Heart left ventricle (tissue), 16 donors: ENCODE results near the gene TNFRSF8. TPM values are rescaled to one million over a fixed set of nuclear protein-coding genes. Genes with fewer than 3 reads are reported as not detected.

Source experiments
- ATAC-seq, 4 donors: fragments of 200-7000 bp; cut with Tn5 transposase; one replicate each; pipeline ENCODE4 v1.9.1; 2020 to 2022; ENCODE audit warnings: moderate library complexity in 4 of 4, mild to moderate bottlenecking in 3 of 4, moderate number of reproducible peaks in 1 of 4
- DNase-seq, 5 donors: peaks; one replicate each; pipeline ENCODE4 v3.0.0-alpha.2; 2020
- H3K27ac ChIP-seq, 12 donors: fragments of 200-600 bp; sonication (generic) in 4 of 12; one replicate each; pipeline versions ENCODE4 v1.5.0 to v1.8.0; 2016 to 2022; ENCODE audit warnings: mild to moderate bottlenecking in 2 of 12
- H3K27me3 ChIP-seq, 9 donors: fragments of 200-600 bp; sonication (generic) in 2 of 9; one replicate each; pipeline versions ENCODE4 v1.5.1 to v1.8.0; 2016 to 2022; ENCODE audit warnings: mild to moderate bottlenecking in 3 of 9
- H3K36me3 ChIP-seq, 9 donors: fragments of 200-600 bp; sonication (generic) in 2 of 9; one replicate each; pipeline versions ENCODE4 v1.5.0 to v1.8.0; 2018 to 2022; ENCODE audit warnings: mild to moderate bottlenecking in 2 of 9
- H3K4me1 ChIP-seq, 12 donors: fragments of 200-600 bp; sonication (generic) in 4 of 12; one replicate each; pipeline versions ENCODE4 v1.5.0 to v1.8.0; 2016 to 2022; ENCODE audit warnings: mild to moderate bottlenecking in 3 of 12
- H3K4me3 ChIP-seq, 12 donors: fragments of 200-600 bp; sonication (generic) in 4 of 12; one replicate each; pipeline versions ENCODE4 v1.5.0 to v1.8.0; 2017 to 2022; ENCODE audit warnings: mild to moderate bottlenecking in 9 of 12, moderate library complexity in 4 of 12
- H3K9me3 ChIP-seq, 12 donors: fragments of 200-600 bp; sonication (generic) in 4 of 12; one replicate each; pipeline versions ENCODE4 v1.5.0 to v1.8.0; 2016 to 2022; ENCODE audit warnings: mild to moderate bottlenecking in 1 of 12
- POLR2A ChIP-seq, 2 donors: fragments of 450-650 bp; IDR thresholded peaks; one replicate each; pipeline ENCODE4 v1.6.1; 2017; ENCODE audit warnings: antibody characterized with exemption in 2 of 2, mild to moderate bottlenecking in 2 of 2, moderate library complexity in 2 of 2
- WGBS, 4 donors: extraction: QIAGEN DNeasy Blood & Tissue Kit in 2 of 4; methylation state at CpG; one replicate each; pipeline versions ENCODE4 v1.1.5 to v1.1.7; 2013 to 2018; 5-methylcytosine and 5-hydroxymethylcytosine counted together
- intact Hi-C, 10 donors: fragments of 100-400 bp; cut with DNase I; formaldehyde crosslinking; loops; one replicate each; pipeline versions ENCODE4 v1.11.1 to v1.14.2; 2022
- polyA plus RNA-seq, 2 donors: library from polyadenylated mRNA; stranded (reverse); fragments of 200-250 nt; gene quantifications; one replicate each; pipeline ENCODE4 v1.2.3, GENCODE V29; 2013
- total RNA-seq, 9 donors: library from RNA; depleted of rRNA in 2 of 9; stranded (reverse); fragments of >200 nt in 2 of 9; fragmentation: NEBNext Ultra II Directional in 3 of 9; extraction: Animal tissue kit (Norgen Biotek cat#: 25700) in 3 of 9; gene quantifications; one replicate each; pipeline versions ENCODE4 v1.1.0 to v1.2.4, GENCODE V29; 2016 to 2023
- TF ChIP-seq, protein P1 (sequence below), 12 donors: fragments of 200-600 bp; sonication (generic) in 4 of 12; IDR thresholded peaks; one replicate each; pipeline versions ENCODE4 v1.5.0 to v1.8.0; 2018 to 2022; ENCODE audit warnings: antibody characterized with exemption in 12 of 12, mild to moderate bottlenecking in 5 of 12
- donor health status: ischemic (EF 13 %, LVEDD 7.1; RV severe dilation, severe dysfunction).
- donor health status: healthy with polysubstance abuse.
- donor health status: DM: no; HTN: yes; CAD: no.
- donor health status: DM: no; HTN: no; CAD: no.
- donor health status: ischemic (EF 25% LVEDD 6.9; RV normal size, moderate dysfunction).
- donor health status: ischemic (EF 25% LVEDD 5.7; RV mildly dilated, moderate dysfunction).
- donor health status: healthy.
- donor health status: DM: yes; HTN: yes; CAD: no.
- donor health status: ischemic (EF 35%, LVEDD 5.7; RV mildly dilated, moderate dysfunction).
- donor health status: nonischemic (EF 11% LVEDD 7.7; RV severe dilation, severe dysfunction).
- donor health status: DM: yes; HTN: yes; CAD: no.
- donor health status: PGD.
- donor health status: ischemic (EF 29% LVEDD 5.4; RV normal size, mild dysfunction).
- donor health status: nonischemic (EF 23%, LVEDD 6.1; RV moderate dilation, normal function).

The TNFRSF8 gene
- total and polyA plus RNA-seq, 11 donors, result 0.51 to 4.5 (median 0.76) TPM

DNA sequence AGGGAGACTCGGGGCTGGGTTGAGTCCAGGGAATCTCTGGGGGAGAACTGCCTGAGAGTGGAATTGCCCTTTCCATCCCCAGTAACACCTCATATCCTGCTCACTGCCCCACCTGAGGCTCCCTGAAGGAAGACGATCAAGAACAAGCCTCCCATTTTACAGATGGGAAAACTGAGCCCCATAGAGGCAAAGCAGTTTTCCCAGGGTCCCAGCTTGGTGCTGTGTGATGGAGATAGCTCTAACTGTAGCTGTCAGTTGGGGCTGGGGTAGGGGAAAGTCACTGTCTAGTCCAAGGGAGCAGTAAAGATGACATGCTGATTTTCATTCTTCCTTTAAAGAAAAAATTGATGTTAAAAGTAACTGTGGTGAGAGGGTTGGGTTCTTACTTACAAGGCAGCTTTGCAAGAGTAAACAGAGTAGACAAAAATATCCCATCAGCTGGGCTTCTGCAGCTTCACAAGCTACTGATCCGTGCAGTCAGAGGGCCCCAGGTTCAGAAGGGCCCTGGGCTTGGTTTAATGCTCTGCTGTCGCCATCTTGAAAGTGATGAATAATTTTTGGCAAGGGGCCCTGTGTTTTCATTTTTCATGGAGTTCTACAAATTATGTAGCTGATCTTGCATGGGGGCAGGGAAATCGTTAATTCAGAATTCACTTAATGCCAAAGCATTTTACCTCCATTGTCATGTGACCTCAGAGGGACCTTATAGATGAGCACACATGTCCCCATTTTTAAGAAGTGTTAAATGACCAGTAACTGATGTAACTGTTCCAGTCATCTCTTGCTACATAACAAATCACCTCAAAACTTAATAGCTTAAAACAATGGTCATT, 86.1 kb downstream of the TNFRSF8 start:
- H3K27me3 ChIP-seq, result no peaks in the 10 kb centered on the region
- TF ChIP-seq, protein P1, sequence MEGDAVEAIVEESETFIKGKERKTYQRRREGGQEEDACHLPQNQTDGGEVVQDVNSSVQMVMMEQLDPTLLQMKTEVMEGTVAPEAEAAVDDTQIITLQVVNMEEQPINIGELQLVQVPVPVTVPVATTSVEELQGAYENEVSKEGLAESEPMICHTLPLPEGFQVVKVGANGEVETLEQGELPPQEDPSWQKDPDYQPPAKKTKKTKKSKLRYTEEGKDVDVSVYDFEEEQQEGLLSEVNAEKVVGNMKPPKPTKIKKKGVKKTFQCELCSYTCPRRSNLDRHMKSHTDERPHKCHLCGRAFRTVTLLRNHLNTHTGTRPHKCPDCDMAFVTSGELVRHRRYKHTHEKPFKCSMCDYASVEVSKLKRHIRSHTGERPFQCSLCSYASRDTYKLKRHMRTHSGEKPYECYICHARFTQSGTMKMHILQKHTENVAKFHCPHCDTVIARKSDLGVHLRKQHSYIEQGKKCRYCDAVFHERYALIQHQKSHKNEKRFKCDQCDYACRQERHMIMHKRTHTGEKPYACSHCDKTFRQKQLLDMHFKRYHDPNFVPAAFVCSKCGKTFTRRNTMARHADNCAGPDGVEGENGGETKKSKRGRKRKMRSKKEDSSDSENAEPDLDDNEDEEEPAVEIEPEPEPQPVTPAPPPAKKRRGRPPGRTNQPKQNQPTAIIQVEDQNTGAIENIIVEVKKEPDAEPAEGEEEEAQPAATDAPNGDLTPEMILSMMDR (IDR thresholded peaks at IDR 0.05), result no peak
- TF ChIP-seq POLR2A (IDR thresholded peaks at IDR 0.05), result no peak
- WGBS, 4 donors, result 80 to 87% (median 83%) methylated on average over 5 of the region's 5 CpGs
- H3K4me1 ChIP-seq, result peaks cover 0 to 99% (median 41%) of the 10 kb centered on the region in 12 donors
- no peaks in the 10 kb centered on the region for H3K36me3 ChIP-seq
- H3K27ac ChIP-seq, result peak overlapping the region; percentile 12 to 97 (median 76)
- intact Hi-C loops, result loop anchor here in 2 of 10 donors (5.0 kb wide), 2 partner anchors 33 to 38 kb away; no protein-coding TSS in a partner anchor
- peak in 1 of 5 donors; percentile 3 for DNase-seq
- ATAC-seq, result no peak
- no peak overlapping the region for H3K4me3 ChIP-seq
- peaks cover 0 to 8% (median 2%) of the 10 kb centered on the region in 12 donors for H3K9me3 ChIP-seq

DNA sequence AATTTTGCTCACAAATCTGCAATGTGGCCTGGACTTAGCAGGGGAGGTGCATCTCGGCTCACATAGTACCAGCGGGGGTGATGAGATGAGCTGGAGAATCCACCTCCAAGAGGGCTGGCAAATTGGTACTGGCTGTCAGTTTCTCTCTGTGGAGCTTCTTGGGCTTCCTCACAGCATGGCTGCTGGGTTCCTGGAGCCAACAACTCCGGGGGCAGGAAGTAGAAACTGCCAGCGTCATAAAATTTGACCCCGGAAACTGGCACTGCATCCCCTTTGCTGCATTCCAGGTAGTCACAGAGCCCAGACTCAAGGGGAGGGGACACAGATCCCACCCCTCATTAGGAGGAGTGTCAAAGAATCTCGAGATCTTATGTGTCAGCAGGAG, 86.7 kb downstream of the TNFRSF8 start:
- peaks cover 0 to 93% (median 39%) of the 10 kb centered on the region in 12 donors for H3K4me1 ChIP-seq

GRCh38 chr1:12150456-12151200, 87.5 kb downstream of the TNFRSF8 start:
- Histone ChIP-seq H3K4me3 (no peak overlapping the region), H3K27ac (peak overlapping the region in 7 of 12 donors; percentile 10 to 97 (median 39)), H3K9me3 (peaks cover 0 to 8% (median 2%) of the 10 kb centered on the region in 12 donors), H3K36me3 (no peaks in the 10 kb centered on the region), H3K4me1 (peaks cover 0 to 86% (median 39%) of the 10 kb centered on the region in 12 donors), H3K27me3 (no peaks in the 10 kb centered on the region)
- DNase-seq (peak in 1 of 5 donors; percentile 20), ATAC-seq (peak in 2 of 4 donors; percentile 33 to 40)
- intact Hi-C loops, result no loop called here
- no peak for TF ChIP-seq POLR2A (IDR thresholded peaks at IDR 0.05)
- TF ChIP-seq, protein P1 (IDR thresholded peaks at IDR 0.05), result no peak
- WGBS, 4 donors, result 64 to 78% (median 76%) methylated on average over 5 to 9 of the region's 9 CpGs

More for the DNA sequence above, 86.7 kb downstream of the TNFRSF8 start:
- intact Hi-C loops, result loop anchor here in 2 of 10 donors (5.0 kb wide), 2 partner anchors 33 to 38 kb away; no protein-coding TSS in a partner anchor
- Histone ChIP-seq H3K4me3 (no peak overlapping the region), H3K27me3 (no peaks in the 10 kb centered on the region), H3K27ac (peak overlapping the region in 8 of 12 donors; percentile 30 to 97 (median 58)), H3K9me3 (peaks cover 0 to 8% (median 2%) of the 10 kb centered on the region in 12 donors), H3K36me3 (no peaks in the 10 kb centered on the region)
- DNase-seq (peak in 1 of 5 donors; percentile 8), ATAC-seq (no peak)
- TF ChIP-seq, protein P1 (IDR thresholded peaks at IDR 0.05), result no peak
- TF ChIP-seq POLR2A (IDR thresholded peaks at IDR 0.05), result no peak
- WGBS, 4 donors, result 84 to 95% (median 91%) methylated on average over 5 to 6 of the region's 6 CpGs
